ENCODE data around the gene GRAMD1A. TPM values are rescaled to one million over a fixed set of nuclear protein-coding genes. Genes with fewer than 3 reads are reported as not detected.
A peak's percentile ranks its signal among the peaks of the same experiment; 100 is the strongest.
"Not testable (repeated sequence)": the region's sequence is repeated elsewhere in the genome, so short reads cannot be mapped to it uniquely, and the experiment has no call there.

GRAMD1A gene
- total RNA-seq, 2 experiments from 2014 or later, result 76.2 to 81.8 TPM

DNA sequence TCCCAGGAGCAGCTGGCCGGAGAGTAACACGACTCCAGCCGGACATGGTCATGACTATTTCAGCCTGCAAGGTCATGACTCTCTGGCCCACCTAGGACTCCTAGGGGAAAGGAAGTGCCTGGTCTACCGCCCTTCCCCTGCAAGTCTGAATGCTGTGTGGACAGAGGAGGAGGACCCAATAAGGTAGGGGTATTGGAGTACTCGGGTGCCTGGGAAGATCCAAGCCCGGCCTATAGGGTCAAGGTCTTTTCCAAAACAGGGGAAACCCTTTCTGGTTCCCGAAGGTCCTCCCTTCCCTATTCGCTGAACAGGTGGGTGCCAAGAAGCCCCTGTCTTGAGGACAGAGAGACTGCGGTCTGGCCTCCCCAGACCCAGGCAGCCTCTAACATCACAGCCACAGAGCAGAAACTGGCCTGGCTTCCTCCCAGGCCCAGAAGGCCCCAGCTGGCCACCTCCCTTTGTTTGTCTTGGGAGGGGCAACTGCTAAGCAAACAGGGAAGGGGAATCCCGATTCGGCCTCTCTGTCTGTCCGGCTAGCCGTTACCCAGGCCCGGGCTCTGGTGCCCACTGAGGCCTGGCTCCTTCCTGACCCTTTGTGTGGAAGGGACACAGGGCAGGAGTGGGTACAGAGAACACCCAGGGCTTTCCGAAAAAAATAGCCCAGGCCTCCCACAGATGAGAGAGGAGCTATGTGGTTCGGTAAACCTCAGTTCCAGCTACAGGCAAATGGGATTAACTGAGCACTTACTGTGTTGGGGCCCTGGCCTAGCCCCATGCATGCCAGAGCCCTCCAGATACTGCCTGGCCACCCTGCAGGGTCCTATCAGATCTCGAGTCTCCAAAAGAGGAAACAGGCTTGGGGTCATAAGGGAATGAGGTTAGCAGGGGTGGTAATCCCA lies 5.2 kb upstream of the GRAMD1A start:
- ChIA-PET POLR2A (no interaction called here), CTCF (interaction anchor here (1.0 to 2.4 kb wide), 4 partner anchors 11 to 141 kb away, joined by 3 to 7 read pairs (median 3); partner anchors contain the start of gene ZNF30)
- Mint-ChIP-seq H3K4me3 (no peak overlapping the region), H3K27ac (no peak overlapping the region), H3K27me3 (ENCODE audit: low read depth) (no peaks in the 10 kb centered on the region), H3K9me3 (ENCODE audit: insufficient read depth) (peaks cover 8% of the 10 kb centered on the region), H3K4me1 (ENCODE audit: low read depth) (peaks cover 40% of the 10 kb centered on the region), H3K36me3 (ENCODE audit: low read depth) (no peaks in the 10 kb centered on the region)
- DNase-seq (no peak), ATAC-seq (no peak)

DNA sequence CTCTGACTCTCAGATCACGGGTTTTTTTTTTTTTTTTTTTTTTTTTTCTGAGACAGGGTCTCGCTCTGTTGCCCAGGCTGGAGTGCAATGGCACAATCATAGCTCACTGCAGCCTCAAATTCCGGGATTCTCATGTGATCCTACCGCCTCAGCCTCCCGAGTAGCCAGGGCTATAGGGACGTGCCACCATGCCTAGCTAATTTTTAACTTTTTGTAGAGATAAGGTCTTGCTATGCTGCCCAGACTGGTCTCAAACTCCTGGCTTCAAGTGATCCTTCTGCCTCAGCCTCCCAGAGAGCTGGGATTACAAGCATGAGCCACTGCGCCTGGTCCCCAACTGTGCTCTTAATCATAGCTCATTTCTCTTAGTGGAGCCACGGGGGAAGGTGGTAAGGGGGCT lies 4.6 kb upstream of the GRAMD1A start:
- ChIA-PET CTCF (interaction anchor here (1.0 to 2.4 kb wide), 4 partner anchors 11 to 141 kb away, joined by 3 to 7 read pairs (median 3); partner anchors contain the start of gene ZNF30), POLR2A (no interaction called here)
- DNase-seq (no peak), ATAC-seq (no peak)
- Mint-ChIP-seq H3K4me3 (no peak overlapping the region), H3K27me3 (ENCODE audit: low read depth) (no peaks in the 10 kb centered on the region), H3K4me1 (ENCODE audit: low read depth) (peaks cover 39% of the 10 kb centered on the region), H3K9me3 (ENCODE audit: insufficient read depth) (peaks cover 8% of the 10 kb centered on the region), H3K36me3 (ENCODE audit: low read depth) (no peaks in the 10 kb centered on the region), H3K27ac (no peak overlapping the region)

DNA sequence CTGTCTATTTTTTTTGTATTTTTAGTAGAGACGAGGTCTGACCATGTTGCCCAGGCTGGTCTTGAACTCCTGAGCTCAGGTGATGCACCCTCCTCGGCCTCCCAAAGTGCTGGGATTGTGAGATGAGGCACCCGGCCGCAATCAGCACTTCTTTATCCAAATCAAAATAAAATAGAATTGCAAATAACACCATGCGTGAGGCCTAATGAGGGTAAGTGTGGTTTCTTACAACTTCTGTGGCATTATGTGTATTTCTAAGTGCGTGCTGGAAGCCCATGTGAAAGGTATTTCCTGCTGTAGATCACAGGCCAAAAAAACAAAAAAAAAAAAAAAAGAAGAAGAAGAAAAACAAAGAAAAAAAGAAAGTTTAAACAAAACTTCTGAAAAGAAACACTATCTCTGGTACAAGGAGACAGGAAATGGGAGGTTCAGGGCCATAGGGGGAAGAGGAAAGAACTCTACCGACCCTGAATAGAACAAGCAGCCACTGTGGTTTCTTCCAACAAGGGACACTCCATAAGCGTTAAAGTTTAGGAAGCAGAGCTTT lies 3.0 kb upstream of the GRAMD1A start:
- H3K27me3 Mint-ChIP-seq (ENCODE audit: low read depth), result no peaks in the 10 kb centered on the region
- peaks cover under 1% of the 10 kb centered on the region for H3K9me3 Mint-ChIP-seq (ENCODE audit: insufficient read depth)
- peak overlapping the region; percentile 37 for H3K4me3 Mint-ChIP-seq
- H3K27ac Mint-ChIP-seq, result peak overlapping the region; percentile 93
- ChIA-PET POLR2A (interaction anchor here (1.5 kb wide), 1 partner anchor 12 kb away, joined by 4 read pairs; no protein-coding TSS in a partner anchor), CTCF (no interaction called here)
- DNase-seq (peak; percentile 38), ATAC-seq (no peak)
- H3K36me3 Mint-ChIP-seq (ENCODE audit: low read depth), result peaks cover 10% of the 10 kb centered on the region
- peaks cover 44% of the 10 kb centered on the region for H3K4me1 Mint-ChIP-seq (ENCODE audit: low read depth)

DNA sequence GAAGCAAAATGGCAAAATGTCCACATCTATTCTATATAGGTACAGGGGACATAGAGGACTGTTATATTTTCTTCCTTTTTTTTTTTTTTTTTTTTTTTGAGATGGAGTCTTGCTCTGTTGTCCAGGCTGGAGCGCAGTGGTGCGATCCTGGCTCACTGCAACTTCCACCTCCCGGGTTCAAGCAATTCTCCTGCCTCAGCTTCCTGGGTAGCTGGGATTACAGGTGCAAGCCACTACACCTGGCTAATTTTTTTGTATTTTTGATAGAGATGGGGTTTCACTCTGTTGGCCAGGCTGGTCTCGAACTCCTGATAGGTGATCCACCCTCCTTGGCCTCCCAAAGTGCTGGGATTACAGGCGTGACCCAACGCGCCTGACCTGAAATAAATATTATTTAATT lies 1.9 kb upstream of the GRAMD1A start:
- DNase-seq; H3K9me3 Mint-ChIP-seq (ENCODE audit: insufficient read depth); H3K27me3 Mint-ChIP-seq (ENCODE audit: low read depth); ATAC-seq; CTCF ChIA-PET; POLR2A ChIA-PET: not testable (repeated sequence)
- Mint-ChIP-seq H3K4me1 (ENCODE audit: low read depth) (peaks cover 53% of the 10 kb centered on the region), H3K27ac (peak overlapping the region; percentile 93), H3K4me3 (peak overlapping the region; percentile 37), H3K36me3 (ENCODE audit: low read depth) (peaks cover 21% of the 10 kb centered on the region)

DNA sequence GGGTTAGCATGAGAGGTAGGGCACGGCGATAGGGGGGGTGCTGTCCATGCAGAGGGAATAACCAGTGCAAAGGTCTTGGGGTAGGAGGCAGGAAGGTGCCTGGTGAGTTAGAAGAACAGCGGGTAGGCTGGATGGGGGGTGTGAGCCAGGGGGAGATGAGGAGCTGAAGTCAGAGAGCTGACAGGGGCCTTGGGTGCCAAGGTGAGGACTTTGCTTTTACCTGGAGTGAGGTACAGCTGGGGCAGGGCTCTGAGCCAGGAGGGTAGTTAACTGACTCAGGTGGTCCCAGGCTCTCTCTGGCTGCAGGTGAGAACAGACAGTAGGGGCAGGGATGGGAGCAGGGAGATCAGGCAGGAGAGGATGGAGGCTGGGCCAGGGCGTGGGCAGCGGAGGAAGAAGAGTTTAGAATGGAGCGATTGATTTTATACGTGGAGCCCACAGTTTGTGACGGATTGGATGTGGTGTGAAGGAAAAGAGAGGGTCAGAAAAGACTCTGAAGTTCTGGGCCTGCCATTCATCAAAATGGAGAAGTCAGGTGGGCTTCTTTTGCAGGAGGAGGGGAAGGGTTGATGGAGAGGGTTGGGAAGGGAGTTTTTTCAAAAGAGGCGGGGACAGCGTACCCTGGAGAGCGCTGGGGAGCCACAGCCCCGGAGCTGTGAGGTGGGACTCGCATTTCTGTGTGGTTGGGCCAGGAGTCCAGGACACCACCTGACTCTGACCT lies 1.2 kb upstream of the GRAMD1A start:
- no peak for ATAC-seq
- Mint-ChIP-seq H3K36me3 (ENCODE audit: low read depth) (peaks cover 27% of the 10 kb centered on the region), H3K27me3 (ENCODE audit: low read depth) (no peaks in the 10 kb centered on the region), H3K27ac (peak overlapping the region; percentile 93), H3K9me3 (ENCODE audit: insufficient read depth) (no peaks in the 10 kb centered on the region), H3K4me3 (peak overlapping the region; percentile 78), H3K4me1 (ENCODE audit: low read depth) (peaks cover 59% of the 10 kb centered on the region)
- no peak for DNase-seq
- ChIA-PET CTCF (interaction anchor here (1.2 kb wide), 1 partner anchor 143 kb away, joined by 4 read pairs; no protein-coding TSS in a partner anchor), POLR2A (interaction anchor here (1.0 to 1.2 kb wide), 2 partner anchors 13 to 16 kb away, joined by 3 to 5 read pairs; no protein-coding TSS in a partner anchor)

DNA sequence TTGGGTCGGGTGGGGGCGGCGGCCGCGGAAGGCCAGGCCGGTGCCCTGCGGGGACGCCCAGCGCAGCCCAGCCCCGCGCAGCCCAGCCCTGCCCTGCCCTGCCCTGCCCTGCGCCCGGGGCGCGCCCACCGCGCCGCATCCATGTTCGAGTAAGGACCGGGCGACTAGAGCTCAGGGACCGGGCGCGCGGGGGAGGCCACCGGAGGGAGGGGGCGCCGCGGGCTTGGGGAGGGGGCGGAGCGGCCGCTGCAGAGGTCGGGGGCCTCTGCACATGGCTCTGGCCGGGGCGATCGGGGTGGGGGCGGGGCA lies 169 bp downstream of the GRAMD1A start:
- peaks cover 31% of the 10 kb centered on the region for H3K36me3 Mint-ChIP-seq (ENCODE audit: low read depth)
- POLR2A ChIA-PET, result interaction anchor here (1.0 to 1.9 kb wide), 7 partner anchors 11 to 38 kb away, joined by 3 to 7 read pairs (median 5); no protein-coding TSS in a partner anchor
- DNase-seq, result no peak
- peak overlapping the region; percentile 25 for H3K4me3 Mint-ChIP-seq
- H3K9me3 Mint-ChIP-seq (ENCODE audit: insufficient read depth), result no peaks in the 10 kb centered on the region
- no peaks in the 10 kb centered on the region for H3K27me3 Mint-ChIP-seq (ENCODE audit: low read depth)
- H3K27ac Mint-ChIP-seq, result no peak overlapping the region
- H3K4me1 Mint-ChIP-seq (ENCODE audit: low read depth), result peaks cover 66% of the 10 kb centered on the region
- CTCF ChIA-PET, result interaction anchor here (1.3 to 4.6 kb wide), 4 partner anchors 12 to 141 kb away, joined by 3 to 41 read pairs (median 10); no protein-coding TSS in a partner anchor
- peak; percentile 43 for ATAC-seq

DNA sequence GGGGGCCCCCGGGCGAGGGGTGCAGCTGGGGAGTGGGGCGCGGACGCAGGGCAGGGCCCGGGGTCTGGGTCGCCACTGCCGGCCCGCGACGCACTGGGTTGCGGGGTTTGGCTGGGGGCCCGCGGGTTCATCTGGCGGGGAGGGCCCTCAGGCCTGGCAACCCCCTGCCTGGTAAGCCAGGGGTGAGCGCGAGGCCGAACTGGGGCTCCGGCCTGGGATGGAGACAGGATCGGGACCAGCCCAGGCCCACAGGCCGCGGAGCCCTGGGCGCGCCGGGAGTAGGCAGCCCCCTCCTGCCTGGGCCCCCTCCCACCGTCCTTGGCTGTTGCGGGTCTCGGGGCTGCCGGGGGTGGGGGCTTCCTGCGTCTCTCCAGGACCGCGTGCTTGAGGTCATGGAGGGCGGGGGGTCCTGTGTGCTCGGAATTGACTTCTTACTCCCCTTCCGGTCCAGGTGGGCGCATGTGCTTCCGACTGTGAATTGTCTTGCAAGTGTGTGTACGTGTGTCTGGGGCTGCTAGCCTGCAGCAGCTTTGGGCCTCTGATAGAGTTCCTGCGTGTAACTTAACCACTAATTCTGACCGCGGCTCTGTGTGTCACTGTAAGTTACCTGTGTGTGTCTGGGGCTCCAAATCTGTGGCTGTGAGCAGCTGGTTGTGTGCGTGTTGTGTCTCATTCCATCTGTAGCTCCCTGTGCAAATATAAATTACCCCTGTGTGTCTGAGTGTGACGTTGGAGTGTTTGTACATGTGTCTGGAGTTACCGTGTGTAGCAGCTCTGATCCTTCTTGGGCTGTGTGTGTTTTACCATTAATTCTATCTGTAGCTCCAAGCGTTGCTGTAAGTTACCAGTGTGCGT lies 751 bp downstream of the GRAMD1A start:
- Mint-ChIP-seq H3K4me3 (peak overlapping the region; percentile 87), H3K27ac (peak overlapping the region; percentile 95), H3K27me3 (ENCODE audit: low read depth) (no peaks in the 10 kb centered on the region), H3K36me3 (ENCODE audit: low read depth) (peaks cover 33% of the 10 kb centered on the region), H3K9me3 (ENCODE audit: insufficient read depth) (no peaks in the 10 kb centered on the region), H3K4me1 (ENCODE audit: low read depth) (peaks cover 64% of the 10 kb centered on the region)
- DNase-seq, result peak; percentile 76
- POLR2A ChIA-PET, result interaction anchor here (1.0 to 1.9 kb wide), 6 partner anchors 11 to 38 kb away, joined by 4 to 7 read pairs (median 6); no protein-coding TSS in a partner anchor
- ATAC-seq, result peak; percentile 28
- CTCF ChIA-PET, result interaction anchor here (0.7 to 4.6 kb wide), 9 partner anchors 12 to 140 kb away, joined by 3 to 41 read pairs (median 4); no protein-coding TSS in a partner anchor

DNA sequence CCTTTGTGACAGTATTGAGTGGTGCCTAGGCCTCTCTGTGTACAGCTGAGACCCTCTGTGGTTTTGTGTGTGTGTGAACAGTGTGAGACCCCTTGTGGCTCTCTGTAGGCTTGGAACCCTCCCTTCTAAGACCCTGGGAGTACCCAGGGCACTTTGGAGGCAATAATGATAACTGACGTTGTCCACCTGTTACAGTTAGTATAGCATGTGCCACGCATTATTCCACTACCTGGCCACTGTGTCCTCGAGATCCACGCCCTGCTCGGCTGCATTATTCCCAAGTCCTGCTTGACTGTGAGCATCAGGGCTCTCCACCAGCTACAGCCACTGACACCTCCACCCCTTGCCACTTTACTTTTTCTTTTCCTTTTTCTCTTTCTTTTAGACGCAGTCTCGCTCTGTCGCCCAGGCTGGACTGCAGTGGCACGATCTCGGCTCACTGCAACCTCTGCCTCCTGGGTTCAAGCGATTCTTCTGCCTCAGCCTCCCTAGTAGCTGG lies 2.0 kb downstream of the GRAMD1A start:
- Mint-ChIP-seq H3K9me3 (ENCODE audit: insufficient read depth) (no peaks in the 10 kb centered on the region), H3K27me3 (ENCODE audit: low read depth) (no peaks in the 10 kb centered on the region), H3K4me1 (ENCODE audit: low read depth) (peaks cover 55% of the 10 kb centered on the region), H3K27ac (peak overlapping the region; percentile 95), H3K36me3 (ENCODE audit: low read depth) (peaks cover 43% of the 10 kb centered on the region), H3K4me3 (peak overlapping the region; percentile 87)
- DNase-seq (no peak), ATAC-seq (no peak)
- CTCF ChIA-PET, result interaction anchor here (1.0 to 4.6 kb wide), 5 partner anchors 11 to 40 kb away, joined by 3 to 41 read pairs (median 9); no protein-coding TSS in a partner anchor
- POLR2A ChIA-PET, result interaction anchor here (0.9 to 1.5 kb wide), 3 partner anchors 12 to 76 kb away, joined by 4 read pairs; partner anchors contain the start of gene ZNF30

DNA sequence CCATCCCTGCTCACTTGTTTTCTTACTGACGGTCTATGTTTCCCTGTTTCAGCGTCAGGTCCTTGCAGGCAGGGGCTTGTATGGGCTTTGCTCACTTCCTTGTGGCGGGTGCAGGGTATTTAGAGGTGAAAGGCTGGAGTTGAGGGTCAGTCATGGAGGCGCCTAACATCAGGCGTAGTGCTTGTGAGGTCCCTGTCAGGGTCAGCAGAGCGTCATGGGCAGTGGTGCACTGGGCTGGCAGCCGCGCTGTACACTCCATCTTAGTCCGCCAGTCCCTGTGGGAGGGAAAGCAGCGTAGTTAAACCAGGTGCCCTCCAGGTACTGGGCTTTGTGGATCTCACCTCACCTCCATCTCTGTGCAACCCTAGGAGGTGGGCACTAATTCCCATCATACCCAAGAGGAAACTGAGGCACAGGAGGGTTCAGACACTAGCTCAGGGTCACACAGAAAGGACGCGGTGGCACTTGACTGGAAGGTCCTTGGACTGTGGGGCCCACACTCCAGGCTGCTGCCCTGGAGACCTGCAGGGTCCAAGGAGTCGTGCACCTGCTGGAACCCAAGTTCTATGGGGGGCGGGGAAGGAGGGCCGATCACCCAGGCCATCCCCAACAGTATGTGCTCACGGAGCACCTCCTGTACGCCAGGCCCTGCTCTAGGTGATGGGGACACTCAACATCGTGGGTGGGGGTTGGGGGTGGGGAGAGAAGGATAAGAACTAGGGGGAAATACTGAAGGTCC lies 4.6 kb downstream of the GRAMD1A start:
- POLR2A ChIA-PET, result no interaction called here
- peaks cover 50% of the 10 kb centered on the region for H3K36me3 Mint-ChIP-seq (ENCODE audit: low read depth)
- peaks cover 38% of the 10 kb centered on the region for H3K4me1 Mint-ChIP-seq (ENCODE audit: low read depth)
- no peaks in the 10 kb centered on the region for H3K27me3 Mint-ChIP-seq (ENCODE audit: low read depth)
- H3K27ac Mint-ChIP-seq, result peak overlapping the region; percentile 53
- ATAC-seq, result no peak
- no peaks in the 10 kb centered on the region for H3K9me3 Mint-ChIP-seq (ENCODE audit: insufficient read depth)
- H3K4me3 Mint-ChIP-seq, result no peak overlapping the region
- CTCF ChIA-PET, result interaction anchor here (2.1 to 10.9 kb wide), 3 partner anchors 8 to 31 kb away, joined by 9 to 126 read pairs (median 41); no protein-coding TSS in a partner anchor
- DNase-seq, result no peak
